Adipose tissue (tissue), 3 donors: ENCODE data around the gene RGL4. TPM values are rescaled to one million over a fixed set of nuclear protein-coding genes. Genes with fewer than 3 reads are reported as not detected.
"Not testable (repeated sequence)": the region's sequence is repeated elsewhere in the genome, so short reads cannot be mapped to it uniquely, and the experiment has no call there.

Experiments
- H3K27ac ChIP-seq: one replicate; pipeline ENCODE4 v1.5.1; 2013; ENCODE audit warnings: low read depth, low read length
- WGBS, 3 donors: extraction: QIAGEN DNeasy Blood & Tissue Kit; methylation state at CpG; one replicate each; pipeline ENCODE4 v1.1.7; 2013; 5-methylcytosine and 5-hydroxymethylcytosine counted together
- polyA plus RNA-seq, 3 donors: library from polyadenylated mRNA; stranded (reverse); fragments of 200-250 nt; gene quantifications; one replicate each; pipeline ENCODE4 v1.2.3, GENCODE V29; 2013
- donor health status: healthy with polysubstance abuse.
- donor health status: Bipolar disorder and iron deficiency.
- donor health status: healthy.

RGL4 gene
- polyA plus RNA-seq: 10 to 100 TPM in 1 of 3 donors, 1 to 10 TPM in 1, under 1 TPM in 1; 0.40 to 13.9 (median 9.5) TPM

DNA sequence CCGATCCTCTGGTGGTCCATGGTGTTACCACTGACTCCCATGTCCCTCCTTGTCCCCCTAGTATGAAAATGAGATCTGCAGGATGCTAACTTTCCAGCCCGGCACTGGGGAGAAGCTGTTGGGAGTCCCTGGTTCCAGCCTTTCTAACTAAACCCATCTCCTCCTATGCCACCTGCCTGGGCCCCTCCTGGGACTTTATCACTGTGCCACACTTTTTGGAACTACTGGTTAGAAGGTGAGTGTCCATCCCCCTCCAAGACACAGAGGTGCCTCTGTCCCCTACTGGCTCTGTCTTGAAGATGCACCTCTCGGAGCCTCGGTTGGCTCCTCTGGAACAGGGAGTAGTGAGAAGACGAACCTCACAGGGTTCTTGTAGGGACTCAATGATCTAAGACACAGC, at the start of gene RGL4:
Gene RGL4 (plus strand): TSS at position 301 of the 400 bp plus-strand sequence. CDS start 1,018 bp downstream, outside the sequence.
- WGBS, 3 donors: 97 to 99% (median 98%) methylated on average over 5 of the region's 5 CpGs
- H3K27ac ChIP-seq: no peak within 1 kb of the TSS

- not testable (repeated sequence) for H3K27ac ChIP-seq
- 93 to 97% (median 94%) methylated on average over 7 of the region's 7 CpGs for WGBS, 3 donors
Measured at GRCh38 chr22:23646526-23646925, 44.3 kb upstream of the RGL4 start.

- no peak overlapping the region for H3K27ac ChIP-seq
- WGBS, 3 donors: 90 to 95% (median 90%) methylated on average over 18 of the region's 18 CpGs
Measured at GRCh38 chr22:23649071-23649501, 41.7 kb upstream of the RGL4 start.

DNA sequence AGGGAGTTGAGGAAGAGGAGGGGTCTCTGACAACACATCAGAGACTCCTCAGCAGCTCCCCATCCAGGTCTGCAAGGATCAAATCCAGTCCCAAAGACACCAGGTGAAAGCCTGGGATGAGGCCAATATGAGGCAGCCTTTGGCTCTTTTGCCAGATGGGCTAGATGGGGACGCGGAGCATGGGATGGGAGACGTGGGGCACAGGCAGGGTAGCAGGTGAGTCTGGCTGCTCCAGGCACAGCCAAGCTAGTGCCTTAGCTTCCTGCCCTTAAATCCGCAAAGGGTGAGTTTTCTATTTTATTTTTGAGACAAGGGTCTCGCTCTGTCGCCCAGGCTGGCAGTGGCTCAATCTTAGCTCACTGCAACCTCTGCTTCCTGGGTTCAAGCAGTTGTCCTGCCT, 39.1 kb upstream of the RGL4 start:
- no peak overlapping the region for H3K27ac ChIP-seq
- 88 to 97% (median 94%) methylated on average over 6 of the region's 6 CpGs for WGBS, 3 donors

- 94 to 96% (median 96%) methylated on average over 7 of the region's 7 CpGs for WGBS, 3 donors
Measured at GRCh38 chr22:23652286-23652685, 38.5 kb upstream of the RGL4 start.

DNA sequence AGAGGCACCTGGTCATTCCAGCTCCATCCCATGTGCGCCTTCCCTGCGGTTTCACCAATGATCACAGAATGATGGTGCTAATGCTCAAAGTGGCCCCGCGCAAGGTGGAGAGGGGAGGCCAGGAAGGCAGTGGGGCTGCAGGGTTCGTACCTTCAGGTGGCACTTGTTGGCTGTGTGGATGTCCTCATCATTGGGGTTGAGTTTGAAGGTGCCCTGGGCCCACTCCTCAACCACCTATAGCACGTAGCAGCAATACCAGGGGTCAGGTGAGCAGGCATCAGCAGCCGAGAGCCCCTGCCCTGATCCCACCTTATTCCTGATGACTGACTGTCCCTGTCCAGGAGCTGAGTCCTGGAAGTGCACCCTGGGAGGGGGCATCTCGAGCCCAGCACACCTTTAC, 38.1 kb upstream of the RGL4 start:
- no peak overlapping the region for H3K27ac ChIP-seq

More at GRCh38 chr22:23652286-23652685, 38.5 kb upstream of the RGL4 start:
- H3K27ac ChIP-seq: no peak overlapping the region

DNA sequence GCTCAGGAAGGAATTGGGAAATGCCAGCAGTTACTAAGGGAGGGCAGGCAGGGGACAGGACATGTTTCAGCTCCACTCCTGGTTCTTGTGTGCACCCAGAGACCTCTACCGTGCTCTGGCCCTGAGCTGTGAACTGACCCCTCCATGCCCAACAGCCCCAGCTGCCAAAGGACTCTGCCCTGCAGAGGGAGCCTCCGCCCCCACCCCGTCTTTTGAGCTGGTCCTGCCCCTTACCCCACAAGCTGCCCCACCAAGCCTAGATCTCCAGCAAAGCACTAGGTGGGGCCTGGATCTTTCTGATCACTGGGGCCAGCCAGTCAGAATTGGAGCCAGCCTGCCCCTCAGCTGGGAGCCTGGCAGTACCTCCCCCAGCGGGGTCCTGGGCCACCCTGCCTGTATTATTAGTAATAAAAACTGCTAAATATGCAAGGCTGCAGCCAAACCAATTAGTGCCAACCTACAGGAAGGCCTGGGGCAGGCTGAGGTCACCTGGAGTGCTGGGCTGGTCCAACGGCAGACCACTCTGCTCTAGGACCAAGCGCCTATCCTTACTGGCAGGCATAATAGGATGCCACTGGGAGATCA, 34.8 kb upstream of the RGL4 start:
- 89 to 90% (median 90%) methylated on average over 6 of the region's 6 CpGs for WGBS, 3 donors
- H3K27ac ChIP-seq: no peak overlapping the region

More for the DNA sequence above, 38.1 kb upstream of the RGL4 start:
- 93 to 97% (median 96%) methylated on average over 8 of the region's 8 CpGs for WGBS, 3 donors

DNA sequence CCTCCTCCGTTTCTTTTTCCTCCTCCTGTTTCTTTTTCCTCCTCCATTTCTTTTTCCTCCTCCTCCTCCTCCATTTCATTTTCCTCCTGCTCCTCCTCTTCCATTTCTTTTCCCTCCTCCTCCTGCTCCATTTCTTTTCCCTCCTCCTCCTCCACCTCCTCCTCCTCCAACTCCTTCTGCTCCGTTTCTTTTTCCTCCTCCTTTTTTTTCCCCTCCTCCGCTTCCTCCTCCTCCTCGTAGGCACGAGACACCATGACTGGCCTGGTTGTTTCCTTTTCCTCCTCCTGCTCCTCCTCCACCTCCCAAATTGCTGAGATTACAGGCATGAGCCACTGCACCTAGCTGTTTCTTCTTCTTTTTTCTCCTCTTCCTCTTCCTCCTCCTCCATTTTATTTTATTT, 33.1 kb upstream of the RGL4 start:
- WGBS, 3 donors: 54 to 66% (median 55%) methylated on average over 5 of the region's 5 CpGs

DNA sequence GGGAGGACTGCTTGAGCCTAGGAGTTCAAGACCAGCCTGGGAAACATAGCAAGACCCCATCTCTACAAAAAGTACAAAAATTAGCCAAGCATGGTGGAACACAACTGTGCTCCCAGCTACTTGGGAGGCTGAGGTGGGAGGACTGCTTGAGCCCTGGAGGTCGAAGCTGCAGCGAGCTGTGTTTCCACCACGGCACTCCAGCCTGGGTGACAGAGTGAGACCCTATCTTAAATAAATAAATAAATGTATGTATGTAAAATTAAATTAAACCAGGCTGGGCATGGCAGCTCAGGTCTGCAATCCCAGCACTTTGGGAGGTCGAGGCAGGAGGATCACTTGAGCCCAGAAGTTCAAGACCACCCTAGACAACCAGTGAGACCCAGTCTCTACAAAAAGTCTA, 30.4 kb upstream of the RGL4 start:
- not testable (repeated sequence) for H3K27ac ChIP-seq
- WGBS, 3 donors: 98 to 100% (median 99%) methylated on average over 4 of the region's 4 CpGs

More for the DNA sequence above, 33.1 kb upstream of the RGL4 start:
- H3K27ac ChIP-seq: no peak overlapping the region

DNA sequence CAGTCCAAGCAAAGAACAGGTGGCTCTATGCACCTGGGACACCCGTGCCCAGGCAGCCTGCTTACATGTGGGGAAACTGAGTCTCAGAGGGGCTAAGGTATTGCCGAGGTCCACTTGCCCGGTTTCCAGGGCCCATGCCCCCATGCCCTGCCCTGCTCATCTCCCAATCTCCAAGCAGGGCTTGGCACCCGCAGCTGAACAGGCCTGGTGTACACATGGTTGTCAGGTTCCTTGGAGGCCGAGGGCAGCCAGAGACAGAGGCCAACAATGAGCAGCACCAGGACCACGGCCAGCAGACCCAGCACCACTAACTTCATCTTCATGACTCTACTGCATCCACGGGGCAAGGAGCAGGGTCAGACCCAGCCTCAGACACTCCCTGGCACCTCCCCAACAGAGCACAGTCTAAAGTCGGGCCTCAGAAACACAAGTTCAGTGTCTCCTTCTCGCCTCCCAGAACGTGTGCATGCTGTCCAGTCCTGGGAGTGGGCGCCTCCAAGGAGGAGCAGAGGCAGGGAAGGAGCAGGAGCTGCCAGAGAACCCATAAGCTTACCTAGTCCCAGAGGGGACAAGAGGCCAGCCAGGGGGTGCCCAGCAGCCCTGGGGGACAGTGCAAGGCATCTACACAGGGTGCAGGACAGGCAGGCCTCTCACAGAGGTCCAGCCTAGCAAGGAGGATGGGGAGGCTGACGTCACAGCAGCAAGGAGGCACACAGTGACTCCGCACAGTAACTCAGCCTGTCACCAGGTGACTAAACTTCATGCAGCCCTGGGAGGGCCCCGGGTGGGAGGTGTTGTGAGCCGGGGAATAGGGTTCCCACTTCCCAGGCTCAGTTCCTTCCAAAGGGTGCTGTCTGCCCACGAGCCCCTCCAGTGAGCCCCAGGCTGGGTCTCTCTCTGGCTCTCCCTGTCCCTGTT, 20.2 kb upstream of the RGL4 start:
- 84 to 90% (median 85%) methylated on average over 16 of the region's 16 CpGs for WGBS, 3 donors
- H3K27ac ChIP-seq: no peak overlapping the region

DNA sequence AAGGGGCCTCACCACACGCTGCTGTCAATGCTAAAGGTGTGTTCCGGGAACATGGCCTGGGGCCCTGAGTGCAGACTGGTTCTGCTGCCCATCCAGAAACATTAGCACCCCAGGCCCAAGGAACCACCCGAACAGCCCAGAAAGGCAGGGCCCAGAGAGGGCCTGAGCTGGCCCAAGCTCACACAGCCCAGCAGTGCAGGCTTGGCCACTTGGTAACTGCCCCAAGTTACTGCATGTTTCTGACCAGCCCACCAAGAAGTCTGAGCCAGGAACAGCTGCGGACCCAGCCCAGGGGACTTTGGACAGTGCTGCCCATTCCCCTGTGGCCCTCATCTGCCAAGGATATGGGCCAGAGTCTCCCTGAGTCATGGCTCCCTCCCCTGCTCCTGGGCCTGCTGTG, 19.4 kb upstream of the RGL4 start:
- H3K27ac ChIP-seq: not testable (repeated sequence)
- 80 to 86% methylated on average over 1 to 2 of the region's 4 CpGs; no CpG with 5 or more reads in 1 of the 3 donors for WGBS, 3 donors

DNA sequence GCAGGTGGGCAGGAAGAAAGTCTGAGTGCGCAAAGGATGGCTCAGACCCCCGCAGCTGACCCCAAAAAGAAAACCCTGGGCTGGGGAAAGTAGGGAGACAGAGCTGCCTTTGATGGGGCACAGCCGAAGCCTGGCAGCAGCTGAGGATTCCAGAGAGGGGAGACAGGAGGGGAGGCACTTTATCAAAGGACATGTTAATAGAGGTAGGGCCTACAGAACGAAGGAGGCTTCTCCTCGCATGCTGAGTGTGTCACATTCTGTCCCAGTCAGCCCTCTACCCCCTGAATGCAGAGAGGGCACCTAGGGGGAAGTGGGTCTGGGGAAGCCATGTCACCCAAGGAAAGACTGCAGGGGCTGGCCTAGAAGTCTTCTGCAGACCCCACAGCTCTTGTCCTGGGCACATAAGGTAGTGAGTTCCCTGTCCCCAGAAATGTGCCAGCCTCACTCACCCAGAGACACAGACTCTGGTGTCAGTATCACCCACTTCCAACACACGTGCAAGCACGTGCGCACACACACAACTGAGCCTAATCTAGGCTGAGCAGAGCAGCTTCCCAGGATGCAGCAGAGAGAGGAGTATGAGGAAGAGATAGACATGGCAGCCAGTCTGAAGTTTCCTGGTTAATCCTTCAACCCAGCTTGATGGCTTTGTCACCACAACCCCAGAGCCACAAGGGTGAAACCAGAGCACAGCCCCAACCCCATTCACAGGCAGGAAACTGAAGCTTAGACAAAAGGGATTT, 18.3 kb upstream of the RGL4 start:
- H3K27ac ChIP-seq: not testable (repeated sequence)
- WGBS, 3 donors: 88 to 95% (median 88%) methylated on average over 8 of the region's 8 CpGs

GRCh38 chr22:23673050-23673620, 17.7 kb upstream of the RGL4 start:
- 59 to 91% (median 71%) methylated on average over 7 of the region's 7 CpGs for WGBS, 3 donors
- no peak overlapping the region for H3K27ac ChIP-seq

DNA sequence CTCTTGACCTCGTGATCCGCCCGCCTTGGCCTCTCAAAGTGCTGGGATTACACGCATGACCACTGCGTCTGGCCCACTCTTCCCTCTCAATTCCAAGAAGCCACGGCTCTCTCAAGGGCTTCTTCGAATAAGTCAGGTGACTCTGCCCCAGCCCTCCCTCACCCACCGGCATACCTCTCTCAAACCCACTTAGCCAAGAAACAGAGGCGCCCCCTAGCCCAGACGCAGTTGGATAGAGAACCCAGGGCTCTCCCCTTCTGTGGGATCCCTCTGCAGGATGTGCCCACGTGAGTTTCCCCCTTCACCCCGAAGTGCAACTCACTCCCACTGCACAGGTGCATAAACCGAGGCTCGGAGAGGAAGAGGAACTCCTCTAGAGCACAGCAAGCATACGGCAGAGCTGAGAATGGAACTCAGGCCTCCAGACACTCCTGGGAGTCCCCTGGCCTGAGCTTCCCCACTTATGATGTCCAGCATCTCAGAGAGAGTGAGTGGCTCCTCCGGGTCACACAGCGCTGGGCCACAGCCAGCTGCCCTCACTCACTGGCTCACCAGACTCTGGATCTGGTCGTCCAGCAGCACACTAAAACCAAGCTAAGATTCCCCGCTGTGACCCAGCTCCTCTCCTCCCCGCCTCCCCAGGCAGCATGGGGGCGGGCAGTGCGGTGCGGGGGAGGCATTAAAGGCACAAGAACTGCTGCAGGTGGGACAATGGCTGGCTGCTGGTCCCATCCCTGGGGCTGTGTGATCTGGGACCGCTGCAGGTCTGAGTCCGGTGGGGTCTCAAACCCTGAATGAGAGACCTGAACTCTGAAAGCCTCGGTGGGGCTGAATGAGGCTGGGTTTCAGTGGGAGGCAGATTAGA, 16.8 kb upstream of the RGL4 start:
- H3K27ac ChIP-seq: no peak overlapping the region
- 79 to 89% (median 80%) methylated on average over 26 of the region's 26 CpGs for WGBS, 3 donors

- H3K27ac ChIP-seq: not testable (repeated sequence)
- 57 to 84% (median 81%) methylated on average over 6 of the region's 6 CpGs for WGBS, 3 donors
Measured at GRCh38 chr22:23674886-23675501, 15.8 kb upstream of the RGL4 start.

GRCh38 chr22:23675502-23676415, 15.1 kb upstream of the RGL4 start:
- WGBS, 3 donors: 49 to 65% (median 56%) methylated on average over 16 to 17 of the region's 17 CpGs
- H3K27ac ChIP-seq: no peak overlapping the region
